ENCODE data around the gene CDH26.
"Not testable (repeated sequence)": the region's sequence is repeated elsewhere in the genome, so short reads cannot be mapped to it uniquely, and the experiment has no call there.

Gene CDH26

GRCh38 chr20:60013296-60014139, 55.3 kb downstream of the CDH26 start:
- no peak for DNase-seq (ENCODE audit: low read depth)

- DNase-seq (ENCODE audit: low read depth): no peak
Measured at GRCh38 chr20:60016406-60016805, 58.2 kb downstream of the CDH26 start.

GRCh38 chr20:60020251-60020650, 62.0 kb downstream of the CDH26 start:
- DNase-seq (ENCODE audit: low read depth): no peak

- DNase-seq (ENCODE audit: low read depth): no peak
Measured at GRCh38 chr20:60021104-60021503, 62.9 kb downstream of the CDH26 start.

GRCh38 chr20:60022849-60023248, 64.6 kb downstream of the CDH26 start:
- no peak for DNase-seq (ENCODE audit: low read depth)

- no peak for DNase-seq (ENCODE audit: low read depth)
Measured at GRCh38 chr20:60024245-60024644, 66.0 kb downstream of the CDH26 start.

- DNase-seq (ENCODE audit: low read depth): no peak
Measured at GRCh38 chr20:60024801-60025200, 66.6 kb downstream of the CDH26 start.

- no peak for DNase-seq (ENCODE audit: low read depth)
Measured at GRCh38 chr20:60026010-60026409, 67.8 kb downstream of the CDH26 start.

GRCh38 chr20:60030471-60030870, 72.2 kb downstream of the CDH26 start:
- DNase-seq (ENCODE audit: low read depth): no peak

GRCh38 chr20:60031107-60031506, 72.9 kb downstream of the CDH26 start:
- DNase-seq (ENCODE audit: low read depth): no peak

- no peak for DNase-seq (ENCODE audit: low read depth)
Measured at GRCh38 chr20:60034231-60035110, 76.2 kb downstream of the CDH26 start.

GRCh38 chr20:60035486-60035885, 77.3 kb downstream of the CDH26 start:
- DNase-seq (ENCODE audit: low read depth): no peak

GRCh38 chr20:60036346-60036745, 78.1 kb downstream of the CDH26 start:
- DNase-seq (ENCODE audit: low read depth): no peak

GRCh38 chr20:60036746-60037499, 78.7 kb downstream of the CDH26 start:
- DNase-seq (ENCODE audit: low read depth): no peak

GRCh38 chr20:60038400-60039008, 80.3 kb downstream of the CDH26 start:
- DNase-seq (ENCODE audit: low read depth): no peak

- no peak for DNase-seq (ENCODE audit: low read depth)
Measured at GRCh38 chr20:60039526-60039925, 81.3 kb downstream of the CDH26 start.

- no peak for DNase-seq (ENCODE audit: low read depth)
Measured at GRCh38 chr20:60040471-60041162, 82.4 kb downstream of the CDH26 start.

- DNase-seq (ENCODE audit: low read depth): not testable (repeated sequence)
Measured at GRCh38 chr20:60041436-60042165, 83.4 kb downstream of the CDH26 start.

GRCh38 chr20:60043435-60043834, 85.2 kb downstream of the CDH26 start:
- no peak for DNase-seq (ENCODE audit: low read depth)

GRCh38 chr20:60046011-60046413, 87.8 kb downstream of the CDH26 start:
- DNase-seq (ENCODE audit: low read depth): no peak

GRCh38 chr20:60046436-60046835, 88.2 kb downstream of the CDH26 start:
- no peak for DNase-seq (ENCODE audit: low read depth)

Measured in stimulated activated CD8-positive, alpha-beta memory T cell treated with anti-CD3 and anti-CD28 coated beads, Interleukin-12 subunit alpha, Interleukin-12 subunit beta, amount 100 ng/mL, for 1 hour (primary cell).